Activated CD8-positive, alpha-beta memory T cell treated with anti-CD3 and anti-CD28 coated beads, Interleukin-2, amount 50 U/mL, for 1 hour (primary cell): ENCODE data around the gene COL11A1.
"Not testable (repeated sequence)": the region's sequence is repeated elsewhere in the genome, so short reads cannot be mapped to it uniquely, and the experiment has no call there.

ENCODE experiments used
- DNase-seq: peaks from one replicate; pipeline ENCODE4 v3.0.0-alpha.2; 2020; ENCODE audit errors: extremely low read depth

The COL11A1 gene

GRCh38 chr1:103108376-103109150, at the start of gene COL11A1:
TSS of gene COL11A1 (minus strand) at chr1:103108522. CDS start at chr1:103108178, 344 bp downstream.
- DNase-seq, result no peak

- no peak for DNase-seq
These were observed 48.6 kb upstream of the COL11A1 start for GRCh38 chr1:103156966-103157365.

GRCh38 chr1:103146166-103146565, 37.8 kb upstream of the COL11A1 start:
- DNase-seq, result no peak

GRCh38 chr1:103145449-103145848, 37.1 kb upstream of the COL11A1 start:
- no peak for DNase-seq

- no peak for DNase-seq
These were observed 36.4 kb upstream of the COL11A1 start for GRCh38 chr1:103144681-103145080.

- DNase-seq, result no peak
These were observed 34.1 kb upstream of the COL11A1 start for GRCh38 chr1:103142461-103142860.

- DNase-seq, result no peak
These were observed 21.5 kb upstream of the COL11A1 start for GRCh38 chr1:103129796-103130195.

- no peak for DNase-seq
These were observed 20.9 kb upstream of the COL11A1 start for GRCh38 chr1:103129255-103129654.

- not testable (repeated sequence) for DNase-seq
These were observed 19.9 kb upstream of the COL11A1 start for GRCh38 chr1:103128256-103128655.

- DNase-seq, result no peak
These were observed 16.9 kb upstream of the COL11A1 start for GRCh38 chr1:103125219-103125618.

GRCh38 chr1:103122983-103123720, 14.8 kb upstream of the COL11A1 start:
- DNase-seq, result no peak

GRCh38 chr1:103120981-103121380, 12.7 kb upstream of the COL11A1 start:
- no peak for DNase-seq

GRCh38 chr1:103112546-103112945, 4.2 kb upstream of the COL11A1 start:
- no peak for DNase-seq

- no peak for DNase-seq
These were observed 3.6 kb upstream of the COL11A1 start for GRCh38 chr1:103111926-103112325.

- DNase-seq, result no peak
These were observed 2.4 kb upstream of the COL11A1 start for GRCh38 chr1:103110701-103111100.

GRCh38 chr1:103109311-103109920, 1.1 kb upstream of the COL11A1 start:
- no peak for DNase-seq

GRCh38 chr1:103107741-103108375, 464 bp downstream of the COL11A1 start:
- no peak for DNase-seq

GRCh38 chr1:103106426-103107341, 1.6 kb downstream of the COL11A1 start:
- DNase-seq, result no peak

GRCh38 chr1:103101399-103101798, 6.9 kb downstream of the COL11A1 start:
- no peak for DNase-seq

- no peak for DNase-seq
These were observed 19.1 kb downstream of the COL11A1 start for GRCh38 chr1:103089221-103089620.

GRCh38 chr1:103087256-103087655, 21.1 kb downstream of the COL11A1 start:
- no peak for DNase-seq
